Nephron progenitor cell (in vitro differentiated cells): Measurements from ENCODE around the gene IL1RAPL2.

ENCODE experiments used
- DNase-seq: peaks from one replicate; pipeline ENCODE4 v3.0.0; 2021
- H3K27ac Mint-ChIP-seq: 2 replicates; pipeline ENCODE4 v1.8.0; 2021; ENCODE audit warnings: mild to moderate bottlenecking, moderate library complexity, mixed read lengths
- H3K27me3 Mint-ChIP-seq: 2 replicates; pipeline ENCODE4 v1.8.0; 2021; ENCODE audit warnings: mild to moderate bottlenecking, low read depth, mixed read lengths; ENCODE audit not compliant: poor library complexity
- H3K36me3 Mint-ChIP-seq: 2 replicates; pipeline ENCODE4 v1.8.0; 2021; ENCODE audit warnings: low read depth, mixed read lengths
- H3K4me1 Mint-ChIP-seq: 2 replicates; pipeline ENCODE4 v1.8.0; 2021; ENCODE audit warnings: mixed read lengths
- H3K4me3 Mint-ChIP-seq: 2 replicates; pipeline ENCODE4 v1.8.0; 2021; ENCODE audit warnings: mild to moderate bottlenecking, moderate library complexity, mixed read lengths
- H3K9me3 Mint-ChIP-seq: 2 replicates; pipeline ENCODE4 v1.8.0; 2021; ENCODE audit warnings: mild to moderate bottlenecking, moderate library complexity, mixed read lengths
- TF ChIP-seq, protein P1 (sequence below): fragments of 200-600 bp; sonication (generic); IDR thresholded peaks from 2 replicates; pipeline ENCODE4 v1.5.0; 2021; ENCODE audit warnings: antibody characterized with exemption

Gene IL1RAPL2

DNA sequence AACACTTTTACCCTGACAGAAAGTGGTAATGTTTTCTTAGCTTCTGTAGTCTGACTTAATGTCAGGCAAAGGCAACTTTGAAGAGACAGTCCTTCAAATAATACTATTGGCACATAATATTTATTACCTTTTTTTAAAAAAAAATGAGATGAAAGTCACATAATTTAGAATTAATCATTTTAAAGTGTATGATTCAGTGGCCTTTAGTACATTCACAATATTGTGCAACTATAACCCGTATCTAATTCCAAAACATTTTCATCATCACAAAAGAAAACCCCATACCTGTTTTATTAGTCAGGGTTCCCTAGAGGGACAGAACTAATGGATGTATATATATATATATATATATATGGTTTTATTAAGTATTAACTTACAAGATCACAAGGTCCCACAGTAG, 749.2 kb downstream of the IL1RAPL2 start:
- TF ChIP-seq, protein P1, sequence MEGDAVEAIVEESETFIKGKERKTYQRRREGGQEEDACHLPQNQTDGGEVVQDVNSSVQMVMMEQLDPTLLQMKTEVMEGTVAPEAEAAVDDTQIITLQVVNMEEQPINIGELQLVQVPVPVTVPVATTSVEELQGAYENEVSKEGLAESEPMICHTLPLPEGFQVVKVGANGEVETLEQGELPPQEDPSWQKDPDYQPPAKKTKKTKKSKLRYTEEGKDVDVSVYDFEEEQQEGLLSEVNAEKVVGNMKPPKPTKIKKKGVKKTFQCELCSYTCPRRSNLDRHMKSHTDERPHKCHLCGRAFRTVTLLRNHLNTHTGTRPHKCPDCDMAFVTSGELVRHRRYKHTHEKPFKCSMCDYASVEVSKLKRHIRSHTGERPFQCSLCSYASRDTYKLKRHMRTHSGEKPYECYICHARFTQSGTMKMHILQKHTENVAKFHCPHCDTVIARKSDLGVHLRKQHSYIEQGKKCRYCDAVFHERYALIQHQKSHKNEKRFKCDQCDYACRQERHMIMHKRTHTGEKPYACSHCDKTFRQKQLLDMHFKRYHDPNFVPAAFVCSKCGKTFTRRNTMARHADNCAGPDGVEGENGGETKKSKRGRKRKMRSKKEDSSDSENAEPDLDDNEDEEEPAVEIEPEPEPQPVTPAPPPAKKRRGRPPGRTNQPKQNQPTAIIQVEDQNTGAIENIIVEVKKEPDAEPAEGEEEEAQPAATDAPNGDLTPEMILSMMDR = no peak
- no peak for DNase-seq
- no peaks in the 10 kb centered on the region for H3K4me1 Mint-ChIP-seq
- no peak overlapping the region for H3K27ac Mint-ChIP-seq
- H3K4me3 Mint-ChIP-seq = no peak overlapping the region
- peaks cover 6% of the 10 kb centered on the region for H3K9me3 Mint-ChIP-seq
- no peaks in the 10 kb centered on the region for H3K27me3 Mint-ChIP-seq
- no peaks in the 10 kb centered on the region for H3K36me3 Mint-ChIP-seq

DNA sequence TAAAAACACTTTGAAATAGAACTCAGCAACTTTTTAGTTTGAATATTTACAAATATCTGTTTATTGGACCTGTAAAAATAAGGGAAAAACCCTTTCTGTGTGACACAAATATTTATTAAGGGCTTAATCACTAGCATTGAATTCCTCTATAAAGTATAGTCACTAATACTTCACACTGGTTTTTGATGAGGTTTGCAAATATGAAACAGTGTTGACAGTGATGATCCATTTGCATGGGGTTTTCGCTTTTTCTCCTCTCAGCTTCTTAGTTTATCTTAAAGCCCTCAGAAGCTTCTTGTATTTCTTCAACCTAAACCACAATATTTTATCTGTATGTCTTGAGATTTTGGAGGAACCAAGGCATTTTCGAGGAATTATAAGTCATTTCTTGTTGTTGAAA, 751.1 kb downstream of the IL1RAPL2 start:
- H3K4me3 Mint-ChIP-seq = no peak overlapping the region
- DNase-seq = no peak
- H3K4me1 Mint-ChIP-seq = no peaks in the 10 kb centered on the region
- TF ChIP-seq, protein P1 = no peak
- no peaks in the 10 kb centered on the region for H3K27me3 Mint-ChIP-seq
- H3K9me3 Mint-ChIP-seq = peaks cover 6% of the 10 kb centered on the region
- H3K27ac Mint-ChIP-seq = no peak overlapping the region
- no peaks in the 10 kb centered on the region for H3K36me3 Mint-ChIP-seq

DNA sequence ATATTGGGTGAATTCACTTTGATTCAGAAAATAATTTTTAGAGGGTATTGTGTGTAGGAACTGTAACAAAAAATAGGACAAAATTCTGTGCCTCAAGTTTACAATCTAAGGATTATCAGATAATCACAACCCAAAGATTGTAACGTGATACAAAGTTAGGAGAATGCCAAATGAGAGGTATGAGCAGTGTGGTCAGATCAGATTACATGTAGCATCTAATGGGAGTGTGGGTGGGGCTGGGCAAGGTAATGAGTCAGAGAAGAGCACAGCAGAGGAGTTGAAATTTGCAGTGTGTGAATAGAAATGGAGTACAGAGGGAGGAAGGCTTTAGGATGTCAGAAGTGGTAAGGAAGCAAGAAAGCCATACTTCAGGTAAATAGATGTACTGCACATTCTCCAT, 757.9 kb downstream of the IL1RAPL2 start:
- H3K36me3 Mint-ChIP-seq = no peaks in the 10 kb centered on the region
- DNase-seq = no peak
- TF ChIP-seq, protein P1 = no peak
- peaks cover 8% of the 10 kb centered on the region for H3K9me3 Mint-ChIP-seq
- no peak overlapping the region for H3K4me3 Mint-ChIP-seq
- H3K27me3 Mint-ChIP-seq = no peaks in the 10 kb centered on the region
- no peak overlapping the region for H3K27ac Mint-ChIP-seq
- H3K4me1 Mint-ChIP-seq = peaks cover 5% of the 10 kb centered on the region

DNA sequence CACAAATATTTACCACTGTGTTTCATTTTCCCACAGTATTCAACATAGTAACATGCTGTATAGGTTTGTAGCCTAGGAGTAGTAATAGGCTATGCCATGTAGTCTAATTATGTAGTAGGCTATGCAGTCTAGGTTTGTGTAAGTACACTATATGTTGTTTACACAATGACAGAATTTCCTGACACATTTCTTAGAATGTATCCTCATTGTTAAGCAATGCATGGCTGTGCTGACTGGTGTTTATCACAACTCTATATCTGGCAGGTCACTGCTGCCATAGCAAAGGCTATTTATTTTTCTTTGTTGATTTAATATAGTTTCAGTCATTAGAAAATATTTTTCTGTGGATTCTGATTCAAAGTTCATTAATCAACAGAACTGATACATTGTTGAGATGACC, 762.8 kb downstream of the IL1RAPL2 start:
- H3K27me3 Mint-ChIP-seq = peaks cover 3% of the 10 kb centered on the region
- no peaks in the 10 kb centered on the region for H3K36me3 Mint-ChIP-seq
- H3K4me1 Mint-ChIP-seq = peaks cover 5% of the 10 kb centered on the region
- H3K27ac Mint-ChIP-seq = no peak overlapping the region
- no peak for DNase-seq
- peaks cover 7% of the 10 kb centered on the region for H3K9me3 Mint-ChIP-seq
- TF ChIP-seq, protein P1 = no peak
- no peak overlapping the region for H3K4me3 Mint-ChIP-seq

DNA sequence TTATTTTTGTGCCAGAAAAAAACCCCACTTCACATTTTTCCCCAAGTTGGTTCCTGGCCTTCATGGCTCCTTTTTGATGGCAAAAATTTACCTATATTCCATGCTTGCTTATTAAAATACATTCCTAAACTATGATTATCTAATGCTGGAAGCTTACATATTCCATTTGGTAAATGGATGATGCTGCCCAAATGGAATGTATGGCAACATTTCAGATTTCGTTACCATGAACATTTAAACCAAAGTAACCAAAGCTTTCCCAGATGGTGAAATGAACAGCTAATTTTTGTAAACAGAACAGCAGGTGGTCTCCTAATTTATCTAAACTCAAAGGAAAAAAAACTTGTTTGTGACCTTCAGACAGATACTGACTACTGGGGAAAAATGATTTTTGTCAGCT, 765.2 kb downstream of the IL1RAPL2 start:
- Mint-ChIP-seq H3K27ac (no peak overlapping the region), H3K4me1 (no peaks in the 10 kb centered on the region), H3K36me3 (no peaks in the 10 kb centered on the region), H3K9me3 (peaks cover 3% of the 10 kb centered on the region), H3K27me3 (peaks cover 3% of the 10 kb centered on the region), H3K4me3 (no peak overlapping the region)
- no peak for DNase-seq
- TF ChIP-seq, protein P1 = no peak

DNA sequence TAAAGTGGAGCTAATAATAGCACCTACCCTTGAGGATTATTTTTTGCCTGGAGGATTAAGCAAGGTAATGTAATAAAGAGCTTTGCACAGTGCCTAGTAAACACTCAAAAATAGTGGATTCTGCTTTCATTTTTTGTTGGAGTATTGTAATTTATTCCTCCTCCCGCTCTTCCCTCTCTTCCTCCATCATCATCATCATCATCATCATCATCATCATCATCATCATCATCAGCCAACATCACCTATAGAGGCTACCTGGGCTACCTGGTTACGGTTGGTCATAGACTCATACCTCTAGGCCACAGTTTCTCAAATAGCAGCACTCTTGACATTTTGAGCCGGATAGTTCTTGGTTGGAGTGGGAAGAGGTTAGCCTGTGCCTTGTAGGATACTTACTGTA, 781.4 kb downstream of the IL1RAPL2 start:
- Mint-ChIP-seq H3K36me3 (no peaks in the 10 kb centered on the region), H3K4me3 (no peak overlapping the region), H3K4me1 (no peaks in the 10 kb centered on the region), H3K27ac (no peak overlapping the region), H3K27me3 (no peaks in the 10 kb centered on the region), H3K9me3 (peaks cover 25% of the 10 kb centered on the region)
- TF ChIP-seq, protein P1 = no peak
- DNase-seq = no peak
